Sigmoid colon (tissue), 7 donors: ENCODE data around the gene ANKRD13C. TPM values are rescaled to one million over a fixed set of nuclear protein-coding genes. Genes with fewer than 3 reads are reported as not detected.

ENCODE experiments used
- DNase-seq: peaks from one replicate; pipeline ENCODE4 v3.0.0-alpha.2; 2019
- H3K27ac ChIP-seq, 4 donors: fragments of 200-600 bp; sonication (generic); one replicate each; pipeline ENCODE4 v1.5.1; 2016 to 2019; ENCODE audit warnings: mild to moderate bottlenecking in 1 of 4
- H3K27me3 ChIP-seq, 3 donors: fragments of 200-600 bp; sonication (generic); one replicate each; pipeline ENCODE4 v1.5.1; 2019; ENCODE audit warnings: mild to moderate bottlenecking in 1 of 3
- H3K36me3 ChIP-seq, 4 donors: fragments of 200-600 bp; sonication (generic); one replicate each; pipeline ENCODE4 v1.5.1; 2016 to 2019
- H3K4me1 ChIP-seq, 4 donors: fragments of 200-600 bp; sonication (generic); one replicate each; pipeline ENCODE4 v1.5.1; 2017 to 2019
- H3K4me3 ChIP-seq, 4 donors: fragments of 200-600 bp; sonication (generic); one replicate each; pipeline ENCODE4 v1.5.1; 2017 to 2019; ENCODE audit warnings: mild to moderate bottlenecking in 2 of 4, moderate library complexity in 1 of 4
- H3K9me3 ChIP-seq, 4 donors: fragments of 200-600 bp in 3 of 4; sonication (generic) in 3 of 4; one replicate each; pipeline versions ENCODE4 v1.5.1 to v1.6.1; 2013 to 2019
- CTCF ChIP-seq, 4 experiments: fragments of 450-650 bp in 3 of 4; fragments of 200-600 bp in 1 of 4; IDR thresholded peaks; one replicate each; pipeline ENCODE4 v1.5.1; 2016 to 2019; ENCODE audit warnings: antibody characterized with exemption in 4 of 4, mild to moderate bottlenecking in 3 of 4, moderate library complexity in 2 of 4
- EP300 ChIP-seq, 4 donors: sonication (generic); formaldehyde crosslinking; IDR thresholded peaks; one replicate each; pipeline ENCODE4 v1.6.1; 2017; ENCODE audit warnings: antibody characterized with exemption in 4 of 4
- POLR2A ChIP-seq, 2 donors: fragments of 450-650 bp; IDR thresholded peaks; one replicate each; pipeline ENCODE4 v1.6.1; 2016; ENCODE audit warnings: antibody characterized with exemption in 2 of 2, mild to moderate bottlenecking in 2 of 2, moderate library complexity in 2 of 2
- POLR2AphosphoS5 ChIP-seq, 4 donors: sonication (generic); formaldehyde crosslinking; IDR thresholded peaks; one replicate each; pipeline ENCODE4 v1.6.1; 2017; ENCODE audit warnings: antibody characterized with exemption in 4 of 4
- WGBS, 2 donors: extraction: QIAGEN DNeasy Blood & Tissue Kit; methylation state at CpG; one replicate each; pipeline ENCODE4 v1.1.7; 2013; 5-methylcytosine and 5-hydroxymethylcytosine counted together
- intact Hi-C: fragments of 100-400 bp; cut with DNase I; formaldehyde crosslinking; loops from one replicate; pipeline ENCODE4 v1.15.1; 2023
- polyA plus RNA-seq, 3 donors: library from polyadenylated mRNA; stranded (reverse); fragments of 200-250 nt; gene quantifications; one replicate each; pipeline ENCODE4 v1.2.3, GENCODE V29; 2013
- total RNA-seq, 4 donors: library from RNA; depleted of rRNA; stranded (reverse); fragments of >200 nt; gene quantifications; one replicate each; pipeline ENCODE4 v1.1.0, GENCODE V29; 2016
- donor health status: healthy with polysubstance abuse.
- donor health status: Bipolar disorder and iron deficiency.
- donor health status: healthy.

The ANKRD13C gene
- total and polyA plus RNA-seq, 7 donors, result 10.6 to 34.2 (median 22.8) TPM

GRCh38 chr1:70264839-70265238 is 89.7 kb downstream of the ANKRD13C start:
- Histone ChIP-seq H3K27ac (no peak overlapping the region), H3K4me3 (no peak overlapping the region), H3K4me1 (no peaks in the 10 kb centered on the region), H3K27me3 (no peaks in the 10 kb centered on the region), H3K9me3 (no peaks in the 10 kb centered on the region), H3K36me3 (peaks cover 0 to 38% (median 11%) of the 10 kb centered on the region in 4 donors)
- DNase-seq, result no peak
- TF ChIP-seq CTCF (IDR thresholded peaks at IDR 0.05) (no peak), POLR2AphosphoS5 (IDR thresholded peaks at IDR 0.05) (no peak), POLR2A (IDR thresholded peaks at IDR 0.05) (no peak), EP300 (IDR thresholded peaks at IDR 0.05) (no peak)
- intact Hi-C loops, result no loop called here
- 93 to 95% methylated on average over 7 of the region's 7 CpGs for WGBS, 2 donors

- intact Hi-C loops, result no loop called here
- H3K9me3 ChIP-seq, result no peaks in the 10 kb centered on the region
- TF ChIP-seq POLR2AphosphoS5 (IDR thresholded peaks at IDR 0.05) (no peak), CTCF (IDR thresholded peaks at IDR 0.05) (no peak), POLR2A (IDR thresholded peaks at IDR 0.05) (no peak), EP300 (IDR thresholded peaks at IDR 0.05) (no peak)
- no peak for DNase-seq
- no peaks in the 10 kb centered on the region for H3K27me3 ChIP-seq
- 92 to 96% methylated on average over 1 of the region's 1 CpG for WGBS, 2 donors
- peaks cover 0 to 26% (median 7%) of the 10 kb centered on the region in 4 donors for H3K36me3 ChIP-seq
- no peak overlapping the region for H3K27ac ChIP-seq
- no peaks in the 10 kb centered on the region for H3K4me1 ChIP-seq
- no peak overlapping the region for H3K4me3 ChIP-seq
These were observed 97.9 kb downstream of the ANKRD13C start for GRCh38 chr1:70256664-70257063.

GRCh38 chr1:70248729-70249128 is 105.8 kb downstream of the ANKRD13C start:
- no peak for TF ChIP-seq EP300 (IDR thresholded peaks at IDR 0.05)
- TF ChIP-seq POLR2A (IDR thresholded peaks at IDR 0.05), result no peak
- TF ChIP-seq POLR2AphosphoS5 (IDR thresholded peaks at IDR 0.05), result no peak
- no peak for TF ChIP-seq CTCF (IDR thresholded peaks at IDR 0.05)
- H3K36me3 ChIP-seq, result peaks cover 31 to 97% (median 66%) of the 10 kb centered on the region in 4 donors
- no peak overlapping the region for H3K27ac ChIP-seq
- H3K9me3 ChIP-seq, result no peaks in the 10 kb centered on the region
- H3K27me3 ChIP-seq, result no peaks in the 10 kb centered on the region
- no peak for DNase-seq
- H3K4me1 ChIP-seq, result peaks cover 0 to 3% (median 0%) of the 10 kb centered on the region in 4 donors
- H3K4me3 ChIP-seq, result no peak overlapping the region
- intact Hi-C loops, result loop anchor here (10.0 kb wide), 1 partner anchor 826 kb away; no protein-coding TSS in a partner anchor
- WGBS, 2 donors, result 54 to 85% methylated on average over 4 of the region's 4 CpGs

- Histone ChIP-seq H3K4me3 (no peak overlapping the region), H3K4me1 (peaks cover 0 to 3% (median 0%) of the 10 kb centered on the region in 4 donors), H3K36me3 (peaks cover 31 to 100% (median 69%) of the 10 kb centered on the region in 4 donors), H3K9me3 (no peaks in the 10 kb centered on the region), H3K27ac (no peak overlapping the region), H3K27me3 (no peaks in the 10 kb centered on the region)
- no peak for DNase-seq
- intact Hi-C loops, result loop anchor here (10.0 kb wide), 1 partner anchor 827 kb away; no protein-coding TSS in a partner anchor
- TF ChIP-seq EP300 (IDR thresholded peaks at IDR 0.05) (no peak), POLR2AphosphoS5 (IDR thresholded peaks at IDR 0.05) (no peak), POLR2A (IDR thresholded peaks at IDR 0.05) (no peak), CTCF (IDR thresholded peaks at IDR 0.05) (no peak)
These were observed 106.8 kb downstream of the ANKRD13C start for GRCh38 chr1:70247768-70248167.

GRCh38 chr1:70247122-70247521 is 107.4 kb downstream of the ANKRD13C start:
- Histone ChIP-seq H3K9me3 (no peaks in the 10 kb centered on the region), H3K36me3 (peaks cover 31 to 100% (median 72%) of the 10 kb centered on the region in 4 donors), H3K27ac (no peak overlapping the region), H3K4me3 (no peak overlapping the region), H3K4me1 (peaks cover 0 to 3% (median 0%) of the 10 kb centered on the region in 4 donors), H3K27me3 (no peaks in the 10 kb centered on the region)
- TF ChIP-seq POLR2A (IDR thresholded peaks at IDR 0.05), result no peak
- no peak for DNase-seq
- intact Hi-C loops, result loop anchor here (10.0 kb wide), 1 partner anchor 828 kb away; no protein-coding TSS in a partner anchor
